H1 (cell line): Measurements from ENCODE around the gene HNRNPK. TPM values are rescaled to one million over a fixed set of nuclear protein-coding genes. Genes with fewer than 3 reads are reported as not detected.

Experiments used
- BRCA1 ChIP-seq: IDR thresholded peaks from 2 replicates; pipeline ENCODE4 v1.6.1; 2012; ENCODE audit warnings: low read depth, low read length, improper control_type of control experiment
- CHD2 ChIP-seq: IDR thresholded peaks from 2 replicates; pipeline ENCODE4 v1.6.1; 2012; ENCODE audit warnings: low read length, improper control_type of control experiment
- CREB1 ChIP-seq: IDR thresholded peaks from 2 replicates; pipeline ENCODE4 v1.6.1; 2012; ENCODE audit warnings: inconsistent platforms
- CTBP2 ChIP-seq: IDR thresholded peaks from 2 replicates; pipeline ENCODE4 v1.7.0; 2011; ENCODE audit warnings: borderline replicate concordance, mild to moderate bottlenecking, moderate library complexity, mixed read lengths, low read length; ENCODE audit not compliant: insufficient read depth, insufficient read length
- CTCF ChIP-seq, 3 experiments: IDR thresholded peaks; 1 replicate in 2 of 3; 2 replicates in 1 of 3; pipeline versions ENCODE4 v1.5.1 to v1.6.1; 2011; ENCODE audit warnings: low read length in 3 of 3, mild to moderate bottlenecking in 3 of 3, inconsistent platforms in 2 of 3, low read depth in 1 of 3, moderate library complexity in 1 of 3; ENCODE audit not compliant: insufficient read depth in 1 of 3; ENCODE audit errors: control extremely low read depth in 1 of 3
- GABPA ChIP-seq: IDR thresholded peaks from 2 replicates; pipeline ENCODE4 v1.6.1; 2011; ENCODE audit warnings: mild to moderate bottlenecking, low read length, moderate library complexity, borderline replicate concordance; ENCODE audit not compliant: insufficient read depth
- HDAC6 ChIP-seq: IDR thresholded peaks from one replicate; pipeline ENCODE4 v1.7.1; 2012; ENCODE audit warnings: low read depth, mild to moderate bottlenecking, inconsistent platforms, low read length, moderate library complexity
- JUN ChIP-seq: IDR thresholded peaks from 2 replicates; pipeline ENCODE4 v1.6.1; 2011; ENCODE audit warnings: low read depth, mild to moderate bottlenecking, improper control_type of control experiment, low read length
- JUND ChIP-seq: IDR thresholded peaks from 2 replicates; pipeline ENCODE4 v1.6.1; 2011; ENCODE audit warnings: mild to moderate bottlenecking, improper control_type of control experiment, low read length
- RBBP5 ChIP-seq: IDR thresholded peaks from 2 replicates; pipeline ENCODE4 v1.7.1; 2012; ENCODE audit warnings: low read depth, mild to moderate bottlenecking, inconsistent platforms, low read length, moderate library complexity, borderline replicate concordance
- RNF2 ChIP-seq: fragments of 200-900, 300-1000 bp; sonication (generic); IDR thresholded peaks from 2 replicates; pipeline ENCODE4 v1.7.1; 2016; ENCODE audit warnings: borderline replicate concordance, low read depth, mild to moderate bottlenecking, antibody characterized with exemption, low read length; ENCODE audit not compliant: poor library complexity, severe bottlenecking; ENCODE audit errors: missing control alignments
- SIN3A ChIP-seq, 2 experiments: IDR thresholded peaks in 1 of 2; conservative IDR thresholded peaks in 1 of 2; 2 replicates each; pipeline ENCODE4 v1.6.1; 2011 to 2012; ENCODE audit warnings: low read length in 2 of 2, improper control_type of control experiment in 1 of 2, low read depth in 1 of 2, mild to moderate bottlenecking in 1 of 2
- SIX5 ChIP-seq: IDR thresholded peaks from 2 replicates; pipeline ENCODE4 v1.6.1; 2011; ENCODE audit warnings: mild to moderate bottlenecking, low read depth, low read length
- TAF1 ChIP-seq: IDR thresholded peaks from 2 replicates; pipeline ENCODE4 v1.6.1; 2011; ENCODE audit warnings: mild to moderate bottlenecking, low read depth, low read length
- TBP ChIP-seq: IDR thresholded peaks from 2 replicates; pipeline ENCODE4 v1.6.1; 2011; ENCODE audit warnings: low read depth, low read length, improper control_type of control experiment
- USF2 ChIP-seq: IDR thresholded peaks from 2 replicates; pipeline ENCODE4 v1.6.1; 2011; ENCODE audit warnings: low read length, improper control_type of control experiment
- polyA plus RNA-seq, 7 experiments: library from polyadenylated mRNA; depleted of rRNA in 3 of 7; stranded (reverse) in 5 of 7; unstranded in 2 of 7; fragments of >200 nt in 5 of 7; fragments of 200-250 nt in 2 of 7; gene quantifications; 1 replicate in 5 of 7; 2 replicates in 1 of 7; 4 replicates in 1 of 7; pipeline versions ENCODE4 v1.2.1 to v1.2.3, GENCODE V29; 2011 to 2013; ENCODE audit warnings: missing spikeins in 2 of 7, mixed read lengths in 2 of 7
- total RNA-seq: library from RNA; stranded (reverse); fragmentation: NEBNext Ultra II Directional; extraction: Animal tissue kit (Norgen Biotek cat#: 25700); gene quantifications from 2 replicates; pipeline ENCODE4 v1.2.1, GENCODE V29; 2021

The HNRNPK gene
- total and polyA plus RNA-seq, 2 of the 8 experiments (the other 6 are each of a cell fraction or from before 2014, with no cell fraction given): 414 to 887 TPM

DNA sequence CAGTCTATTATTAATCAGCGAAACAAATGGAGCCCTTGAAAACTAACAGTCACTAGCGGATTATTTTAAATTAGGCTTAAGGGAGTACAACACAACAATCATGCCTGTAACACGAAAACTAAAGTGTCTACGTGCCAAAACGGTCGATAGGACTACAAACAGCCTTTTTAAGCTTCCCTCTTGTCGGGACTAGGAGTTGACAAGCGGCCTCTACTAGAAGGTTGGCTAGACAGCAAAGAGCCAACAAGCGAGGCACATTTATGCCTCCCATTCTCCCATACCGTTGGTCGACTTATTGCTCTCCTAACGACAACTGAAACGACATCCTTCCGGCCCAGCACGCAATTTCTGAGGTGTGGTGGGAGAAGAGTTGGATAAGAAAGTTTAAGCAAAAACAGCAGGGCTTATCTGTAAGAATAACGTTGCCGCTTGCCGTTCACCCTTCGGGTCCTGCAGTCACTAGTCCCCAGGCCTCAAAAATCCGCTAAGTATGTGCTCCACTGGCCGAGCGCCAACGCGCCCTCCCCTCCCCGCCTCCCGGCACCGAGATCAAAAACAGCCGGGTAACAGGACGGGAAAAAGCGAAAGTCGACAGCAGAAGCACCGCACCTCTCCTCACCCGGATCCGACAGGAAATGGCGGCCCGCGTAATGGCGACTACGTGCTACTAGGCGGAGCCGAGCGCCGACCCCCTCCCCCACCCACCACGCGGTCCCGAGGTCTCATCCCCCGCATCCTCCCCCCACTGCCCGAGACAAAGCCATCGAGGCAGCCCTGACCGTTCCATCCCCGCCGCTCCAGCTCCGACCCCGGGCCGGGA, 813 bp downstream of the HNRNPK start (continued):
- TF ChIP-seq RNF2 (no peak), SIN3A (conservative IDR thresholded peaks at IDR 0.05 in 1 of 2, IDR thresholded peaks at IDR 0.05 in 1 of 2; ENCODE audit: low read depth in 1 of 2, low read length in 2 of 2) (peak in 1 of 2 experiments; percentile 42; a peak in 1 of 4 replicates), TAF1 (peak; percentile 91), JUND (no peak), RBBP5 (no peak), CTBP2 (no peak), CTCF (IDR thresholded peaks at IDR 0.05; ENCODE audit: control extremely low read depth in 1 of 3, insufficient read depth in 1 of 3, low read depth in 1 of 3, low read length in 3 of 3) (no peak), GABPA (no peak), JUN (no peak), USF2 (no peak), TBP (peak; percentile 86), HDAC6 (no peak), SIX5 (no peak), BRCA1 (no peak), CREB1 (peak; percentile 54; the same call in 1 of the 2 replicates), CHD2 (no peak; the same call in 1 of the 2 replicates)
